ENCODE measurements around the gene DCUN1D3. TPM values are rescaled to one million over a fixed set of nuclear protein-coding genes. Genes with fewer than 3 reads are reported as not detected.
A peak's percentile ranks its signal among the peaks of the same experiment; 100 is the strongest.

Gene DCUN1D3
- total and polyA plus RNA-seq, 2 donors (not counting 1 experiment from before 2014, with no cell fraction given), result 20.4 to 42.8 TPM

- Histone ChIP-seq H3K79me2 (ENCODE audit: control insufficient read depth, insufficient read depth, low read length) (peaks cover 32% of the 10 kb centered on the region), H3K4me1 (ENCODE audit: control insufficient read depth, extremely low read depth, insufficient read depth, low read length) (peaks cover 47% of the 10 kb centered on the region), H3K9ac (ENCODE audit: insufficient read depth, low read length) (no peak overlapping the region), H3K4me2 (ENCODE audit: extremely low read depth, insufficient read depth, low read length) (peak overlapping the region; percentile 30), H3K27ac (ENCODE audit: insufficient read depth, low read length) (peak overlapping the region; percentile 93), H3K9me3 (ENCODE audit: control insufficient read depth, insufficient read depth, low read depth, low read length) (no peaks in the 10 kb centered on the region), H4K20me1 (ENCODE audit: control insufficient read depth, extremely low read depth, insufficient read depth, low read length) (no peaks in the 10 kb centered on the region), H3K36me3 (ENCODE audit: control insufficient read depth, insufficient read depth, low read length) (no peaks in the 10 kb centered on the region), H3K4me3 (replicated peaks in 1 of 4; ENCODE audit: control extremely low read depth in 1 of 4, insufficient read depth in 1 of 4, low read depth in 3 of 4, low read length in 4 of 4) (no peak overlapping the region), H3K27me3 (ENCODE audit: control insufficient read depth, insufficient read depth, low read length) (no peaks in the 10 kb centered on the region), H2AFZ (ENCODE audit: low read length) (no peak overlapping the region)
- peak; percentile 59 to 98 for DNase-seq (ENCODE audit: low read depth in 2 of 2)
- TF ChIP-seq EZH2 (IDR thresholded peaks at IDR 0.05; ENCODE audit: low read length, missing control alignments), result no peak
- TF ChIP-seq, protein P1, sequence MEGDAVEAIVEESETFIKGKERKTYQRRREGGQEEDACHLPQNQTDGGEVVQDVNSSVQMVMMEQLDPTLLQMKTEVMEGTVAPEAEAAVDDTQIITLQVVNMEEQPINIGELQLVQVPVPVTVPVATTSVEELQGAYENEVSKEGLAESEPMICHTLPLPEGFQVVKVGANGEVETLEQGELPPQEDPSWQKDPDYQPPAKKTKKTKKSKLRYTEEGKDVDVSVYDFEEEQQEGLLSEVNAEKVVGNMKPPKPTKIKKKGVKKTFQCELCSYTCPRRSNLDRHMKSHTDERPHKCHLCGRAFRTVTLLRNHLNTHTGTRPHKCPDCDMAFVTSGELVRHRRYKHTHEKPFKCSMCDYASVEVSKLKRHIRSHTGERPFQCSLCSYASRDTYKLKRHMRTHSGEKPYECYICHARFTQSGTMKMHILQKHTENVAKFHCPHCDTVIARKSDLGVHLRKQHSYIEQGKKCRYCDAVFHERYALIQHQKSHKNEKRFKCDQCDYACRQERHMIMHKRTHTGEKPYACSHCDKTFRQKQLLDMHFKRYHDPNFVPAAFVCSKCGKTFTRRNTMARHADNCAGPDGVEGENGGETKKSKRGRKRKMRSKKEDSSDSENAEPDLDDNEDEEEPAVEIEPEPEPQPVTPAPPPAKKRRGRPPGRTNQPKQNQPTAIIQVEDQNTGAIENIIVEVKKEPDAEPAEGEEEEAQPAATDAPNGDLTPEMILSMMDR (conservative IDR thresholded peaks at IDR 0.05 in 1 of 2, IDR thresholded peaks at IDR 0.05 in 1 of 2; ENCODE audit: low read depth in 1 of 2, low read length in 2 of 2), result no peak
These were observed 4.4 kb upstream of the DCUN1D3 start for GRCh38 chr16:20904507-20905081.

- H3K4me1 ChIP-seq (ENCODE audit: control insufficient read depth, extremely low read depth, insufficient read depth, low read length), result peaks cover 47% of the 10 kb centered on the region
- TF ChIP-seq, protein P1 (conservative IDR thresholded peaks at IDR 0.05 in 1 of 2, IDR thresholded peaks at IDR 0.05 in 1 of 2; ENCODE audit: low read depth in 1 of 2, low read length in 2 of 2), result no peak
- TF ChIP-seq EZH2 (IDR thresholded peaks at IDR 0.05; ENCODE audit: low read length, missing control alignments), result no peak
- H3K27ac ChIP-seq (ENCODE audit: insufficient read depth, low read length), result peak overlapping the region; percentile 93
- no peak overlapping the region for H3K9ac ChIP-seq (ENCODE audit: insufficient read depth, low read length)
- H4K20me1 ChIP-seq (ENCODE audit: control insufficient read depth, extremely low read depth, insufficient read depth, low read length), result no peaks in the 10 kb centered on the region
- no peak overlapping the region for H3K4me3 ChIP-seq (replicated peaks in 1 of 4; ENCODE audit: control extremely low read depth in 1 of 4, insufficient read depth in 1 of 4, low read depth in 3 of 4, low read length in 4 of 4)
- H3K79me2 ChIP-seq (ENCODE audit: control insufficient read depth, insufficient read depth, low read length), result peaks cover 38% of the 10 kb centered on the region
- H3K27me3 ChIP-seq (ENCODE audit: control insufficient read depth, insufficient read depth, low read length), result no peaks in the 10 kb centered on the region
- H3K4me2 ChIP-seq (ENCODE audit: extremely low read depth, insufficient read depth, low read length), result peak overlapping the region; percentile 30
- DNase-seq (ENCODE audit: low read depth in 2 of 2), result no peak
- H3K9me3 ChIP-seq (ENCODE audit: control insufficient read depth, insufficient read depth, low read depth, low read length), result no peaks in the 10 kb centered on the region
- H2AFZ ChIP-seq (ENCODE audit: low read length), result no peak overlapping the region
- no peaks in the 10 kb centered on the region for H3K36me3 ChIP-seq (ENCODE audit: control insufficient read depth, insufficient read depth, low read length)
These were observed 3.8 kb upstream of the DCUN1D3 start for GRCh38 chr16:20903899-20904506.

GRCh38 chr16:20903116-20903898, 3.1 kb upstream of the DCUN1D3 start:
- DNase-seq (ENCODE audit: low read depth in 2 of 2), result no peak
- TF ChIP-seq EZH2 (IDR thresholded peaks at IDR 0.05; ENCODE audit: low read length, missing control alignments), result no peak
- TF ChIP-seq, protein P1 (conservative IDR thresholded peaks at IDR 0.05 in 1 of 2, IDR thresholded peaks at IDR 0.05 in 1 of 2; ENCODE audit: low read depth in 1 of 2, low read length in 2 of 2), result no peak
- H3K9ac ChIP-seq (ENCODE audit: insufficient read depth, low read length), result no peak overlapping the region
- peaks cover 45% of the 10 kb centered on the region for H3K79me2 ChIP-seq (ENCODE audit: control insufficient read depth, insufficient read depth, low read length)
- H3K4me3 ChIP-seq (replicated peaks in 1 of 4; ENCODE audit: control extremely low read depth in 1 of 4, insufficient read depth in 1 of 4, low read depth in 3 of 4, low read length in 4 of 4), result no peak overlapping the region
- H3K27me3 ChIP-seq (ENCODE audit: control insufficient read depth, insufficient read depth, low read length), result no peaks in the 10 kb centered on the region
- H3K9me3 ChIP-seq (ENCODE audit: control insufficient read depth, insufficient read depth, low read depth, low read length), result no peaks in the 10 kb centered on the region
- H2AFZ ChIP-seq (ENCODE audit: low read length), result no peak overlapping the region
- no peaks in the 10 kb centered on the region for H3K36me3 ChIP-seq (ENCODE audit: control insufficient read depth, insufficient read depth, low read length)
- no peak overlapping the region for H3K4me2 ChIP-seq (ENCODE audit: extremely low read depth, insufficient read depth, low read length)
- peak overlapping the region; percentile 93 for H3K27ac ChIP-seq (ENCODE audit: insufficient read depth, low read length)
- no peaks in the 10 kb centered on the region for H4K20me1 ChIP-seq (ENCODE audit: control insufficient read depth, extremely low read depth, insufficient read depth, low read length)
- H3K4me1 ChIP-seq (ENCODE audit: control insufficient read depth, extremely low read depth, insufficient read depth, low read length), result peaks cover 47% of the 10 kb centered on the region

Data from fibroblast of lung (primary cell).